ENCODE results near the gene TNXB. TPM values are rescaled to one million over a fixed set of nuclear protein-coding genes. Genes with fewer than 3 reads are reported as not detected.

Gene TNXB
- total and polyA plus RNA-seq, 9 of the 15 experiments (the other 6 are each of a cell fraction or from before 2014, with no cell fraction given), result 0.14 to 28.1 (median 12.4) TPM

DNA sequence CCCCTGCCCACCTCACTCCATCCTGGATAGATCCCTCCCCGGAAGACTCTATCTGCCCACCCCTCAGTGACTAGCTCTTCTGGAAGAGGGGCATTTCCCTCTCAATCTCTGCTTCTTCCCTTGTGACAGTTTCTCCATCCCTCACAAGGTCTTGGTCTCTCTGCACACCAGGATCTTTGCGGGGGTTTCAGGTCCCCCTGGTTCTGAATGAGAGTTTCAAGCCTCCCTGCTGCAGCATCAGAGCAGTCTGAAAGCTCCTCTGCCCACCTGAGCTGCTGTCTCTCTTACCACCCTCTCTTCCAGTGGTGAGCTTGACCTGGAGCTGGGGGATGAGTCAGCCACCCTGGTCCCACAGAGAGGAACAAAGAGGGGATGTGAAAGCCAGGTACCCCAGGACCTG lies 24.4 kb downstream of the TNXB start:
- Histone ChIP-seq H3K27ac (ENCODE audit: extremely low read depth, low read depth, low read length) (no peak overlapping the region), H3K79me2 (ENCODE audit: control insufficient read depth, insufficient read depth, low read length) (no peaks in the 10 kb centered on the region), H3K4me3 (no peak overlapping the region), H3K9me3 (replicated peaks; ENCODE audit: control insufficient read depth, insufficient read depth, low read depth, low read length) (no peaks in the 10 kb centered on the region), H2AFZ (ENCODE audit: low read depth, low read length) (no peak overlapping the region; the same call in 1 of the 2 replicates), H3K9ac (ENCODE audit: insufficient read depth in 1 of 2, low read depth in 2 of 2, low read length in 2 of 2) (no peak overlapping the region; a peak in 1 of 4 replicates), H4K20me1 (replicated peaks; ENCODE audit: control insufficient read depth, insufficient read depth, low read length) (peaks cover 4% of the 10 kb centered on the region; the same call in 1 of the 2 replicates), H3K27me3 (ENCODE audit: control insufficient read depth in 2 of 2, insufficient read depth in 2 of 2, low read length in 2 of 2) (peaks cover 14 to 50% of the 10 kb centered on the region in 2 experiments), H3K4me1 (replicated peaks in 1 of 2; ENCODE audit: control insufficient read depth in 2 of 2, insufficient read depth in 2 of 2, low read length in 2 of 2) (peaks cover 11 to 40% of the 10 kb centered on the region in 2 experiments), H3K4me2 (ENCODE audit: insufficient read depth, low read length) (no peak overlapping the region), H3K36me3 (ENCODE audit: control insufficient read depth, insufficient read depth, low read length) (no peaks in the 10 kb centered on the region), H3K9me1 (ENCODE audit: control insufficient read depth, insufficient read depth, low read length) (no peaks in the 10 kb centered on the region)
- in situ Hi-C loops (cut with MboI) (no loop called here), intact Hi-C loops (cut with micrococcal nuclease) (no loop called here)
- FAIRE-seq, result no peak
- no peak for ATAC-seq
- no peak for DNase-seq (ENCODE audit: extremely low read depth in 1 of 4, low spot score in 3 of 4)
- ChIA-PET CTCF (ENCODE audit: low intra/inter-chr PET ratio) (no interaction called here), POLR2A (interaction anchor here (0.7 to 1.3 kb wide), 2 partner anchors 9 to 348 kb away, joined by 3 to 5 read pairs; partner anchors contain the start of gene CLIC1)
- 3% methylated on average over 2 of the region's 2 CpGs for WGBS (ENCODE audit: insufficient coverage, low coverage, missing lambda C conversion rate)
- no TSS peak for BruUV-seq (replicated peaks)
- TF ChIP-seq U2AF2 (optimal IDR thresholded peaks at IDR 0.05; ENCODE audit: low read depth, low read length) (no peak), SRSF7 (optimal IDR thresholded peaks at IDR 0.05; ENCODE audit: low read depth, low read length) (no peak), ZBTB33 (CRISPR knock-in tag; IDR thresholded peaks at IDR 0.05) (no peak), HDAC3 (IDR thresholded peaks at IDR 0.05; ENCODE audit: borderline replicate concordance, partially characterized antibody) (no peak), TFAM (CRISPR knock-in tag; conservative IDR thresholded peaks at IDR 0.05) (no peak), ADNP (tag; IDR thresholded peaks at IDR 0.05) (no peak), ARID3B (CRISPR knock-in tag; IDR thresholded peaks at IDR 0.05; ENCODE audit: borderline replicate concordance) (no peak), MAZ (CRISPR knock-in tag; conservative IDR thresholded peaks at IDR 0.05 in 1 of 2, IDR thresholded peaks at IDR 0.05 in 1 of 2) (no peak), SUPT5H (IDR thresholded peaks at IDR 0.05) (no peak), PTBP1 (IDR thresholded peaks at IDR 0.05; ENCODE audit: low read depth, low read length) (peak; percentile 99), ZNF76 (CRISPR knock-in tag; IDR thresholded peaks at IDR 0.05; ENCODE audit: borderline replicate concordance) (no peak), RBM25 (IDR thresholded peaks at IDR 0.05; ENCODE audit: low read depth, low read length, severe bottlenecking) (peak; percentile 52)
- TF ChIP-seq, protein P1, sequence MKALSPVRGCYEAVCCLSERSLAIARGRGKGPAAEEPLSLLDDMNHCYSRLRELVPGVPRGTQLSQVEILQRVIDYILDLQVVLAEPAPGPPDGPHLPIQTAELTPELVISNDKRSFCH (CRISPR knock-in tag; IDR thresholded peaks at IDR 0.05), result no peak
- TF ChIP-seq, protein P1 (tag; IDR thresholded peaks at IDR 0.05), result no peak
- TF ChIP-seq, protein P2, sequence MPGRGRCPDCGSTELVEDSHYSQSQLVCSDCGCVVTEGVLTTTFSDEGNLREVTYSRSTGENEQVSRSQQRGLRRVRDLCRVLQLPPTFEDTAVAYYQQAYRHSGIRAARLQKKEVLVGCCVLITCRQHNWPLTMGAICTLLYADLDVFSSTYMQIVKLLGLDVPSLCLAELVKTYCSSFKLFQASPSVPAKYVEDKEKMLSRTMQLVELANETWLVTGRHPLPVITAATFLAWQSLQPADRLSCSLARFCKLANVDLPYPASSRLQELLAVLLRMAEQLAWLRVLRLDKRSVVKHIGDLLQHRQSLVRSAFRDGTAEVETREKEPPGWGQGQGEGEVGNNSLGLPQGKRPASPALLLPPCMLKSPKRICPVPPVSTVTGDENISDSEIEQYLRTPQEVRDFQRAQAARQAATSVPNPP (IDR thresholded peaks at IDR 0.05; ENCODE audit: borderline replicate concordance, insufficient read depth, insufficient read length), result no peak
- TF ChIP-seq, protein P3, sequence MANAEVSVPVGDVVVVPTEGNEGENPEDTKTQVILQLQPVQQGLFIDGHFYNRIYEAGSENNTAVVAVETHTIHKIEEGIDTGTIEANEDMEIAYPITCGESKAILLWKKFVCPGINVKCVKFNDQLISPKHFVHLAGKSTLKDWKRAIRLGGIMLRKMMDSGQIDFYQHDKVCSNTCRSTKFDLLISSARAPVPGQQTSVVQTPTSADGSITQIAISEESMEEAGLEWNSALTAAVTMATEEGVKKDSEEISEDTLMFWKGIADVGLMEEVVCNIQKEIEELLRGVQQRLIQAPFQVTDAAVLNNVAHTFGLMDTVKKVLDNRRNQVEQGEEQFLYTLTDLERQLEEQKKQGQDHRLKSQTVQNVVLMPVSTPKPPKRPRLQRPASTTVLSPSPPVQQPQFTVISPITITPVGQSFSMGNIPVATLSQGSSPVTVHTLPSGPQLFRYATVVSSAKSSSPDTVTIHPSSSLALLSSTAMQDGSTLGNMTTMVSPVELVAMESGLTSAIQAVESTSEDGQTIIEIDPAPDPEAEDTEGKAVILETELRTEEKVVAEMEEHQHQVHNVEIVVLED (CRISPR knock-in tag; IDR thresholded peaks at IDR 0.05), result no peak

Measured in K562 (cell line).